K562 (cell line): Measurements from ENCODE around the gene COL23A1.

Experiments
- AFF4 ChIP-seq: sonication (generic); formaldehyde crosslinking; IDR thresholded peaks from 2 replicates; pipeline ENCODE4 v1.8.0; 2023; ENCODE audit warnings: mild to moderate bottlenecking, missing genetic modification reagents
- ELF4 ChIP-seq: fragments of 450-650 bp; formaldehyde crosslinking; IDR thresholded peaks from 2 replicates; pipeline ENCODE4 v1.4.0; 2022; ENCODE audit warnings: missing genetic modification characterization
- GTF2F1 ChIP-seq: IDR thresholded peaks from 2 replicates; pipeline ENCODE4 v1.6.1; 2011; ENCODE audit warnings: low read depth, low read length, improper control_type of control experiment
- MAX ChIP-seq: sonication (generic); formaldehyde crosslinking; IDR thresholded peaks from 2 replicates; pipeline ENCODE4 v1.9.0; 2022; ENCODE audit warnings: mild to moderate bottlenecking, missing genetic modification reagents
- POLR2AphosphoS5 ChIP-seq: IDR thresholded peaks from 2 replicates; pipeline ENCODE4 v1.6.1; 2011; ENCODE audit warnings: mild to moderate bottlenecking, low read depth, low read length, moderate library complexity; ENCODE audit not compliant: control insufficient read depth, insufficient read depth
- PPARD ChIP-seq: fragments of 250-450 bp; sonication (Bioruptor Pico); IDR thresholded peaks from 2 replicates; pipeline ENCODE4 v1.8.0; 2022; ENCODE audit warnings: inconsistent platforms, mild to moderate bottlenecking, moderate library complexity
- ZNF143 ChIP-seq: sonication (generic); formaldehyde crosslinking; IDR thresholded peaks from 2 replicates; pipeline ENCODE4 v1.9.0; 2022; ENCODE audit warnings: mild to moderate bottlenecking, missing genetic modification reagents
- ZNF512 ChIP-seq: IDR thresholded peaks from 2 replicates; pipeline ENCODE4 v1.6.1; 2016; ENCODE audit warnings: missing genetic modification characterization, missing compliant biosample characterization
- TF ChIP-seq, protein P1 (sequence below): fragments of 200-400 bp; formaldehyde crosslinking; IDR thresholded peaks from 2 replicates; pipeline ENCODE4 v1.6.1; 2017; ENCODE audit warnings: mild to moderate bottlenecking, low read depth, low read length, moderate library complexity
- TF ChIP-seq, protein P2 (sequence below), 2 experiments: fragments of 450-650 bp in 1 of 2; sonication (generic) in 1 of 2; formaldehyde crosslinking in 1 of 2; IDR thresholded peaks in 1 of 2; conservative IDR thresholded peaks in 1 of 2; 2 replicates each; pipeline versions ENCODE4 v1.6.1 to v1.8.1; 2016 to 2023; ENCODE audit warnings: mild to moderate bottlenecking in 2 of 2, moderate library complexity in 2 of 2, inconsistent platforms in 1 of 2, missing genetic modification reagents in 1 of 2
- TF ChIP-seq, protein P3 (sequence below): fragments of 250-450 bp; sonication (Bioruptor Pico); IDR thresholded peaks from 2 replicates; pipeline ENCODE4 v1.8.0; 2021; ENCODE audit warnings: moderate library complexity, mild to moderate bottlenecking, inconsistent platforms
- TF ChIP-seq, protein P4 (sequence below): fragments of 150-350 bp; IDR thresholded peaks from 2 replicates; pipeline ENCODE4 v1.6.1; 2014; ENCODE audit warnings: low read depth, mild to moderate bottlenecking, low read length, borderline replicate concordance

- TF ChIP-seq ELF4 (CRISPR knock-in tag): no peak
- no peak for TF ChIP-seq MAX
- TF ChIP-seq, protein P1, sequence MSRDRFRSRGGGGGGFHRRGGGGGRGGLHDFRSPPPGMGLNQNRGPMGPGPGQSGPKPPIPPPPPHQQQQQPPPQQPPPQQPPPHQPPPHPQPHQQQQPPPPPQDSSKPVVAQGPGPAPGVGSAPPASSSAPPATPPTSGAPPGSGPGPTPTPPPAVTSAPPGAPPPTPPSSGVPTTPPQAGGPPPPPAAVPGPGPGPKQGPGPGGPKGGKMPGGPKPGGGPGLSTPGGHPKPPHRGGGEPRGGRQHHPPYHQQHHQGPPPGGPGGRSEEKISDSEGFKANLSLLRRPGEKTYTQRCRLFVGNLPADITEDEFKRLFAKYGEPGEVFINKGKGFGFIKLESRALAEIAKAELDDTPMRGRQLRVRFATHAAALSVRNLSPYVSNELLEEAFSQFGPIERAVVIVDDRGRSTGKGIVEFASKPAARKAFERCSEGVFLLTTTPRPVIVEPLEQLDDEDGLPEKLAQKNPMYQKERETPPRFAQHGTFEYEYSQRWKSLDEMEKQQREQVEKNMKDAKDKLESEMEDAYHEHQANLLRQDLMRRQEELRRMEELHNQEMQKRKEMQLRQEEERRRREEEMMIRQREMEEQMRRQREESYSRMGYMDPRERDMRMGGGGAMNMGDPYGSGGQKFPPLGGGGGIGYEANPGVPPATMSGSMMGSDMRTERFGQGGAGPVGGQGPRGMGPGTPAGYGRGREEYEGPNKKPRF: no peak
- no peak for TF ChIP-seq PPARD (CRISPR knock-in tag)
- TF ChIP-seq, protein P2, sequence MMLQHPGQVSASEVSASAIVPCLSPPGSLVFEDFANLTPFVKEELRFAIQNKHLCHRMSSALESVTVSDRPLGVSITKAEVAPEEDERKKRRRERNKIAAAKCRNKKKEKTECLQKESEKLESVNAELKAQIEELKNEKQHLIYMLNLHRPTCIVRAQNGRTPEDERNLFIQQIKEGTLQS (IDR thresholded peaks at IDR 0.05): no peak
- TF ChIP-seq, protein P2 (CRISPR knock-in tag; conservative IDR thresholded peaks at IDR 0.05): no peak
- TF ChIP-seq, protein P3, sequence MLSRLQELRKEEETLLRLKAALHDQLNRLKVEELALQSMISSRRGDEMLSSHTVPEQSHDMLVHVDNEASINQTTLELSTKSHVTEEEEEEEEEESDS (CRISPR knock-in tag): no peak
- no peak for TF ChIP-seq POLR2AphosphoS5
- TF ChIP-seq, protein P4, sequence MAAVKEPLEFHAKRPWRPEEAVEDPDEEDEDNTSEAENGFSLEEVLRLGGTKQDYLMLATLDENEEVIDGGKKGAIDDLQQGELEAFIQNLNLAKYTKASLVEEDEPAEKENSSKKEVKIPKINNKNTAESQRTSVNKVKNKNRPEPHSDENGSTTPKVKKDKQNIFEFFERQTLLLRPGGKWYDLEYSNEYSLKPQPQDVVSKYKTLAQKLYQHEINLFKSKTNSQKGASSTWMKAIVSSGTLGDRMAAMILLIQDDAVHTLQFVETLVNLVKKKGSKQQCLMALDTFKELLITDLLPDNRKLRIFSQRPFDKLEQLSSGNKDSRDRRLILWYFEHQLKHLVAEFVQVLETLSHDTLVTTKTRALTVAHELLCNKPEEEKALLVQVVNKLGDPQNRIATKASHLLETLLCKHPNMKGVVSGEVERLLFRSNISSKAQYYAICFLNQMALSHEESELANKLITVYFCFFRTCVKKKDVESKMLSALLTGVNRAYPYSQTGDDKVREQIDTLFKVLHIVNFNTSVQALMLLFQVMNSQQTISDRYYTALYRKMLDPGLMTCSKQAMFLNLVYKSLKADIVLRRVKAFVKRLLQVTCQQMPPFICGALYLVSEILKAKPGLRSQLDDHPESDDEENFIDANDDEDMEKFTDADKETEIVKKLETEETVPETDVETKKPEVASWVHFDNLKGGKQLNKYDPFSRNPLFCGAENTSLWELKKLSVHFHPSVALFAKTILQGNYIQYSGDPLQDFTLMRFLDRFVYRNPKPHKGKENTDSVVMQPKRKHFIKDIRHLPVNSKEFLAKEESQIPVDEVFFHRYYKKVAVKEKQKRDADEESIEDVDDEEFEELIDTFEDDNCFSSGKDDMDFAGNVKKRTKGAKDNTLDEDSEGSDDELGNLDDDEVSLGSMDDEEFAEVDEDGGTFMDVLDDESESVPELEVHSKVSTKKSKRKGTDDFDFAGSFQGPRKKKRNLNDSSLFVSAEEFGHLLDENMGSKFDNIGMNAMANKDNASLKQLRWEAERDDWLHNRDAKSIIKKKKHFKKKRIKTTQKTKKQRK: no peak
- no peak for TF ChIP-seq ZNF512
- TF ChIP-seq ZNF143 (CRISPR knock-in tag): no peak
- no peak for TF ChIP-seq GTF2F1
- no peak for TF ChIP-seq AFF4 (CRISPR knock-in tag)
Observed at GRCh38 chr5:178573216-178573615, 17.0 kb downstream of the COL23A1 start.
